Neuronal stem cell (in vitro differentiated cells): Measurements from ENCODE around the gene IDH3B. TPM values are rescaled to one million over a fixed set of nuclear protein-coding genes. Genes with fewer than 3 reads are reported as not detected.

Experiments
- DNase-seq: peaks from one replicate; pipeline ENCODE4 v3.0.0-alpha.2; 2013; ENCODE audit warnings: low spot score
- H2AFZ ChIP-seq: one replicate; pipeline ENCODE4 v1.6.1; 2013; ENCODE audit warnings: mild to moderate bottlenecking, low read length, inconsistent platforms
- H2AK5ac ChIP-seq: 2 replicates; pipeline ENCODE4 v1.6.1; 2013; ENCODE audit warnings: low read depth, mild to moderate bottlenecking, inconsistent platforms, low read length, moderate library complexity, mixed read lengths
- H2BK120ac ChIP-seq: 2 replicates; pipeline ENCODE4 v1.6.1; 2013; ENCODE audit warnings: low read depth, mild to moderate bottlenecking, inconsistent platforms, low read length, moderate library complexity, mixed read lengths
- H2BK12ac ChIP-seq: one replicate; pipeline ENCODE4 v1.6.1; 2013; ENCODE audit warnings: low read length, inconsistent platforms
- H2BK15ac ChIP-seq: 2 replicates; pipeline ENCODE4 v1.6.1; 2013; ENCODE audit warnings: mild to moderate bottlenecking, low read length, inconsistent platforms, mixed read lengths
- H2BK5ac ChIP-seq: one replicate; pipeline ENCODE4 v1.6.1; 2013; ENCODE audit warnings: inconsistent platforms, mild to moderate bottlenecking, low read length, moderate library complexity
- H3K14ac ChIP-seq: one replicate; pipeline ENCODE4 v1.6.1; 2013; ENCODE audit warnings: low read length, inconsistent platforms
- H3K18ac ChIP-seq: 2 replicates; pipeline ENCODE4 v1.6.1; 2013; ENCODE audit warnings: low read length, inconsistent platforms
- H3K23ac ChIP-seq: 2 replicates; pipeline ENCODE4 v1.6.1; 2013; ENCODE audit warnings: low read depth, mild to moderate bottlenecking, mixed read lengths, low read length, inconsistent platforms; ENCODE audit not compliant: poor library complexity
- H3K27ac ChIP-seq: replicated peaks from 3 replicates; pipeline ENCODE4 v1.5.1; 2013; ENCODE audit warnings: low read length, inconsistent platforms
- H3K27me3 ChIP-seq, 3 experiments: 2 replicates each; pipeline ENCODE4 v1.6.1; 2013; ENCODE audit warnings: low read length in 3 of 3, mild to moderate bottlenecking in 2 of 3, inconsistent platforms in 1 of 3, low read depth in 1 of 3, mixed read lengths in 1 of 3, moderate library complexity in 1 of 3; ENCODE audit not compliant: control insufficient read depth in 3 of 3, insufficient read depth in 3 of 3
- H3K36me3 ChIP-seq, 2 donors: replicated peaks in 1 of 2; 2 replicates each; pipeline ENCODE4 v1.6.1; 2013; ENCODE audit warnings: low read length in 2 of 2; ENCODE audit not compliant: control insufficient read depth in 2 of 2, insufficient read depth in 2 of 2
- H3K4ac ChIP-seq: 2 replicates; pipeline ENCODE4 v1.6.1; 2013; ENCODE audit warnings: inconsistent platforms, mild to moderate bottlenecking, low read length, moderate library complexity
- H3K4me1 ChIP-seq, 2 donors: 1 replicate in 1 of 2; 2 replicates in 1 of 2; pipeline ENCODE4 v1.6.1; 2013; ENCODE audit warnings: low read length in 2 of 2, low read depth in 1 of 2; ENCODE audit not compliant: control insufficient read depth in 2 of 2, insufficient read depth in 1 of 2
- H3K4me2 ChIP-seq: one replicate; pipeline ENCODE4 v1.6.1; 2013; ENCODE audit warnings: mild to moderate bottlenecking, low read length, inconsistent platforms; ENCODE audit not compliant: insufficient read depth, poor library complexity, severe bottlenecking
- H3K4me3 ChIP-seq, 2 donors: 2 replicates each; pipeline ENCODE4 v1.5.1; 2013; ENCODE audit warnings: low read length in 2 of 2, mild to moderate bottlenecking in 2 of 2, inconsistent platforms in 1 of 2, moderate library complexity in 1 of 2
- H3K79me1 ChIP-seq: one replicate; pipeline ENCODE4 v1.6.1; 2013; ENCODE audit warnings: low read depth, mild to moderate bottlenecking, inconsistent platforms, low read length, moderate library complexity
- H3K9ac ChIP-seq: one replicate; pipeline ENCODE4 v1.6.1; 2013; ENCODE audit warnings: mild to moderate bottlenecking, low read depth, low read length, inconsistent platforms; ENCODE audit not compliant: poor library complexity
- H3K9me3 ChIP-seq, 2 donors: replicated peaks in 1 of 2; 2 replicates each; pipeline versions ENCODE3 to v1.6.1; 2013; ENCODE audit warnings: low read length in 2 of 2, mild to moderate bottlenecking in 2 of 2, inconsistent platforms in 1 of 2, low read depth in 1 of 2, mixed read lengths in 1 of 2, moderate library complexity in 1 of 2; ENCODE audit not compliant: control insufficient read depth in 2 of 2, insufficient read depth in 1 of 2
- H4K8ac ChIP-seq: one replicate; pipeline ENCODE4 v1.6.1; 2013; ENCODE audit warnings: low read depth, mild to moderate bottlenecking, inconsistent platforms, low read length, moderate library complexity
- H4K91ac ChIP-seq: one replicate; pipeline ENCODE4 v1.6.1; 2013; ENCODE audit warnings: low read length, low read depth, mild to moderate bottlenecking, inconsistent platforms; ENCODE audit not compliant: poor library complexity
- WGBS, 2 donors: extraction: QIAGEN DNeasy Blood & Tissue Kit; methylation state at CpG; one replicate each; pipeline ENCODE4 v1.1.7; 2013; ENCODE audit warnings: missing lambda C conversion rate in 2 of 2, mixed read lengths in 1 of 2; ENCODE audit not compliant: insufficient read length in 2 of 2, insufficient replicate concordance in 1 of 2; ENCODE audit errors: extremely low coverage in 2 of 2; 5-methylcytosine and 5-hydroxymethylcytosine counted together
- polyA plus RNA-seq, 2 experiments: library from polyadenylated mRNA; stranded (reverse); fragments of 200-250 nt; gene quantifications; one replicate each; pipeline ENCODE4 v1.2.3, GENCODE V29; 2013

The IDH3B gene
- polyA plus RNA-seq (2013, experiment 1 of 2), result 44.0 TPM
- polyA plus RNA-seq (2013, experiment 2 of 2), result 43.1 TPM

DNA sequence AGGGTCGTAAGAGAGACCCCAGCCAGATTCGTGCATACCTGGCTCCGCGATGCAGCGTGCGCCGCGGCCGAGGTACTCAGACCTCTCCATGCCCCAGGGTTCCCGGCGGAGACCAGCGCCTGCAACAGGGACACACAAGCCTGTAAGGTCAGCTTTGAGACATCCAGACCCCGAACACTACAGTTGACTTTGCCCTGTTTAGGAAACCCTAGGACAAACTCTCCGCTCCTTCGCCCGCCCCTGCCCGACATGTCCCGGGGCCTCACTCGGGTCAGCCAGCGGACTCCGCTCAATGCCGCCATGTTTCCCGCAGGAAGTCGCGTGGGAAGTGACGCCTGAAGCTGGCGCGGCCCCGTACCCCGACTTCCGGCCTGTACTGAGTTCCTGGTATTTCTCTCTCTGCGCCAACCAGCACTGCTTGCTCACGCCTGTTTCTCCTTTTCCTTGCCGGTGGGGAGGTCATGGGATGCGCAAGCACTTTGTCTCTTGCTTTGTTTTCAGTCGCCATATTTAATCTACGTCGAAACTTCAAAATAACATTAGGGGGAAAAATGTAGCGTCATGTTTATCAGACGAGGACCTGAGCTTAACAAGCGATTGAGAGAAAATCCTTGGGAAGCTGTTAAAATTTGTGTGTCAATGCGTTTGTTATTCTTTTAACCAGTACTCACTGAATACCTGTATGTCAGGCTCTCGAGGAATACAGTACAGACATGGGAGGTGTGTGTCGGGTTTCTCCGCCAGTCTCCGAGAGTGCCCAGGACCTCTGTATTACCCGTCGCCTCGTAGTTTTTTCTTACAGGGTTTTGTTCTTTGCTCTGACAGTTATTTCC lies at the start of gene IDH3B:
TSS of gene IDH3B (minus strand) at position 330 of the 833 bp plus-strand sequence. CDS start at position 302, 28 bp downstream.
- Histone ChIP-seq H2AFZ (peak within 1 kb of the TSS; percentile 84), H3K36me3 (peaks cover 21 to 32% of the 10 kb centered on the region in 2 donors), H3K23ac (peak within 1 kb of the TSS; percentile 87), H3K4ac (no peak within 1 kb of the TSS), H2BK15ac (no peak within 1 kb of the TSS), H3K27ac (peak within 1 kb of the TSS; percentile 57), H3K27me3 (peaks cover 0 to 14% (median 8%) of the 10 kb centered on the region in 3 experiments), H3K18ac (peak within 1 kb of the TSS; percentile 80), H4K91ac (no peak within 1 kb of the TSS), H2BK12ac (peak within 1 kb of the TSS; percentile 2), H2BK5ac (peak within 1 kb of the TSS; percentile 49), H3K9me3 (no peaks in the 10 kb centered on the region), H3K4me3 (peak within 1 kb of the TSS; percentile 84 to 90), H3K4me1 (peaks cover 3 to 5% of the 10 kb centered on the region in 2 donors), H3K14ac (peak within 1 kb of the TSS; percentile 25), H3K9ac (peak within 1 kb of the TSS; percentile 86), H2AK5ac (peak within 1 kb of the TSS; percentile 79), H4K8ac (peak within 1 kb of the TSS; percentile 78), H3K4me2 (peak within 1 kb of the TSS; percentile 98), H3K79me1 (peaks cover 2% of the 10 kb centered on the region), H2BK120ac (no peak within 1 kb of the TSS)
- DNase-seq, result peak; percentile 79
- WGBS, 2 donors, result no CpG with 5 or more reads among the region's 49 CpGs

DNA sequence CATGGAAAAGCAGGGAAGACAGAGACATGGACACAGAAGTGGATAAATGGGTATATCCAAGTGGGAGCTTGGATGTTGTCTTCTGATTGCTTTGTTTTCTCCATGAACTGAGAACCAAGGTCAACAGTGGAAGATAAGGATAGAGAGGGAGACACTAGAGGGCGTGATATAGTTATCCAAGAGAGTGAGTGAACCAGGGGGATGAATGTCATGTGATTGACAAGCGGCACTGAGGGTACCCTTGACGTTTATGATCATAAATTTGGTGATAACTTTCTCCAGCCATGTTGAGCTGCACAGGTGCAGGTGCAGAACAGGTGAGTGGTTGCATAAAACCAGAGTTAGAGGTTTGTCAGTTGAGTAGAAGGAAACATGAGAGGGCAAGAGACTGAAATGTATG lies 49.3 kb upstream of the IDH3B start:
- Histone ChIP-seq H3K9me3 (no peaks in the 10 kb centered on the region), H2BK12ac (no peak overlapping the region), H3K18ac (no peak overlapping the region), H3K14ac (no peak overlapping the region), H3K9ac (no peak overlapping the region), H2AFZ (no peak overlapping the region), H4K8ac (no peak overlapping the region), H3K4ac (no peak overlapping the region), H2BK5ac (no peak overlapping the region), H2BK15ac (no peak overlapping the region), H2BK120ac (no peak overlapping the region), H3K4me2 (no peak overlapping the region), H3K4me3 (no peak overlapping the region), H3K23ac (no peak overlapping the region), H3K79me1 (no peaks in the 10 kb centered on the region), H4K91ac (no peak overlapping the region), H3K27ac (no peak overlapping the region), H3K36me3 (no peaks in the 10 kb centered on the region), H2AK5ac (no peak overlapping the region), H3K4me1 (peaks cover 0 to 4% of the 10 kb centered on the region in 2 donors), H3K27me3 (peaks cover 0 to 3% (median 0%) of the 10 kb centered on the region in 3 experiments)
- WGBS, 2 donors, result no CpG with 5 or more reads among the region's 3 CpGs
- DNase-seq, result no peak

DNA sequence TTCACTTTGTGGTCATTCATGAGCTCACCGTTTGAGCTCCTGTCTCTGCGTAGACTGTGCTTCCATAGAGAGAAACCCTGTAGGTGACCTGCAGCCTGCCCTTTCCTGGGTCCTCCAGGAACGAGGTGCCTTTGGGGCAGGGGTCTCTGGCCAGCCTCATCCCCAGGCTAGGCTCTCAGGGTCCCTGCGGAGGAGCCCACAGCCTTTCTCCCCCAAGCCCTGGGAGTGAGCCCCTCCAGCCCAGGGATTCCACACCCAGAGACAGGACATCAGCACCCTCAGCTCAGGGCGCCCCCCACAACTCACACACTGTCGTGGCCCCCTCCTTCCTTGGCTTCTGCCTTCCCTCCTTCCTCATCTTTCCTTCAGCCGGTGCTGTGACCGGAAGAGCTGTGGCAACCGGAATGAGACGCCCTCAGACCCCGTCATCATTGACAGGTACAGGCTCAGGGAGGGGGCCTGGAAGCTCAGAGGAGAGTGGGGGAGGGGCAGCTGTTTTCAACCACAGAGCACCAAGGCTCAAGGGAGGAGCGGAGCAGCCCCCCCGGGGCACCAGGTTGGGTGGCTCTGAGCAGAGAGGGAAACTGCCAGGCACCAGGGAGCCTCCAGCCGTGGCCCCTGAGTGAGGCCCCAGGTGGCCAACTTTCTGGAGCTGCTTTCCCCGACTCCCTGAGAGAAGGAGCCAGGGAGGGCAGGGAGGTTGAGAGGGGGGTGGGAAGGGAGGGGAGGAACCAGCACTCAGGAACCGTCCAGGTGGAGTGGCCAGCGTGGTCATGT lies 45.4 kb upstream of the IDH3B start:
- DNase-seq, result no peak
- H3K27me3 ChIP-seq, result peaks cover 0 to 3% (median 0%) of the 10 kb centered on the region in 3 experiments
- no CpG with 5 or more reads among the region's 17 CpGs for whole genome bisulfite sequencing, 2 donors

More for the DNA sequence above, 45.4 kb upstream of the IDH3B start:
- no peak overlapping the region for H2BK120ac ChIP-seq
- peak overlapping the region; percentile 56 for H2BK15ac ChIP-seq
- H2AFZ ChIP-seq, result no peak overlapping the region
- H3K79me1 ChIP-seq, result no peaks in the 10 kb centered on the region
- peaks cover 0 to 4% of the 10 kb centered on the region in 2 donors for H3K9me3 ChIP-seq
- H3K23ac ChIP-seq, result peak overlapping the region; percentile 71
- no peak overlapping the region for H2BK12ac ChIP-seq
- no peak overlapping the region for H2BK5ac ChIP-seq
- H3K36me3 ChIP-seq, result no peaks in the 10 kb centered on the region
- H3K27ac ChIP-seq, result no peak overlapping the region
- no peak overlapping the region for H3K4me3 ChIP-seq
- no peak overlapping the region for H4K8ac ChIP-seq
- H3K9ac ChIP-seq, result peak overlapping the region; percentile 73
- H3K4me2 ChIP-seq, result no peak overlapping the region
- H3K4ac ChIP-seq, result no peak overlapping the region
- H4K91ac ChIP-seq, result no peak overlapping the region
- peaks cover 0 to 24% of the 10 kb centered on the region in 2 donors for H3K4me1 ChIP-seq
- peak overlapping the region; percentile 54 for H2AK5ac ChIP-seq
- peak overlapping the region; percentile 78 for H3K18ac ChIP-seq
- peak overlapping the region; percentile 86 for H3K14ac ChIP-seq
